ENCODE data around the gene LMX1B. TPM values are rescaled to one million over a fixed set of nuclear protein-coding genes. Genes with fewer than 3 reads are reported as not detected.

Gene LMX1B
- total RNA-seq, 1 experiment from 2014 or later = 12.4 TPM

GRCh38 chr9:126676685-126677143 is 63.0 kb downstream of the LMX1B start (continued):
- TF ChIP-seq, protein P1, sequence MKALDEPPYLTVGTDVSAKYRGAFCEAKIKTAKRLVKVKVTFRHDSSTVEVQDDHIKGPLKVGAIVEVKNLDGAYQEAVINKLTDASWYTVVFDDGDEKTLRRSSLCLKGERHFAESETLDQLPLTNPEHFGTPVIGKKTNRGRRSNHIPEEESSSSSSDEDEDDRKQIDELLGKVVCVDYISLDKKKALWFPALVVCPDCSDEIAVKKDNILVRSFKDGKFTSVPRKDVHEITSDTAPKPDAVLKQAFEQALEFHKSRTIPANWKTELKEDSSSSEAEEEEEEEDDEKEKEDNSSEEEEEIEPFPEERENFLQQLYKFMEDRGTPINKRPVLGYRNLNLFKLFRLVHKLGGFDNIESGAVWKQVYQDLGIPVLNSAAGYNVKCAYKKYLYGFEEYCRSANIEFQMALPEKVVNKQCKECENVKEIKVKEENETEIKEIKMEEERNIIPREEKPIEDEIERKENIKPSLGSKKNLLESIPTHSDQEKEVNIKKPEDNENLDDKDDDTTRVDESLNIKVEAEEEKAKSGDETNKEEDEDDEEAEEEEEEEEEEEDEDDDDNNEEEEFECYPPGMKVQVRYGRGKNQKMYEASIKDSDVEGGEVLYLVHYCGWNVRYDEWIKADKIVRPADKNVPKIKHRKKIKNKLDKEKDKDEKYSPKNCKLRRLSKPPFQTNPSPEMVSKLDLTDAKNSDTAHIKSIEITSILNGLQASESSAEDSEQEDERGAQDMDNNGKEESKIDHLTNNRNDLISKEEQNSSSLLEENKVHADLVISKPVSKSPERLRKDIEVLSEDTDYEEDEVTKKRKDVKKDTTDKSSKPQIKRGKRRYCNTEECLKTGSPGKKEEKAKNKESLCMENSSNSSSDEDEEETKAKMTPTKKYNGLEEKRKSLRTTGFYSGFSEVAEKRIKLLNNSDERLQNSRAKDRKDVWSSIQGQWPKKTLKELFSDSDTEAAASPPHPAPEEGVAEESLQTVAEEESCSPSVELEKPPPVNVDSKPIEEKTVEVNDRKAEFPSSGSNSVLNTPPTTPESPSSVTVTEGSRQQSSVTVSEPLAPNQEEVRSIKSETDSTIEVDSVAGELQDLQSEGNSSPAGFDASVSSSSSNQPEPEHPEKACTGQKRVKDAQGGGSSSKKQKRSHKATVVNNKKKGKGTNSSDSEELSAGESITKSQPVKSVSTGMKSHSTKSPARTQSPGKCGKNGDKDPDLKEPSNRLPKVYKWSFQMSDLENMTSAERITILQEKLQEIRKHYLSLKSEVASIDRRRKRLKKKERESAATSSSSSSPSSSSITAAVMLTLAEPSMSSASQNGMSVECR (CRISPR knock-in tag; IDR thresholded peaks at IDR 0.05; ENCODE audit: borderline replicate concordance) = no peak; the same call in 1 of the 2 replicates
- no peak for TF ChIP-seq JAZF1 (CRISPR knock-in tag; IDR thresholded peaks at IDR 0.05)
- no peak for TF ChIP-seq HMGA2 (CRISPR knock-in tag; IDR thresholded peaks at IDR 0.05)
- TF ChIP-seq, protein P2, sequence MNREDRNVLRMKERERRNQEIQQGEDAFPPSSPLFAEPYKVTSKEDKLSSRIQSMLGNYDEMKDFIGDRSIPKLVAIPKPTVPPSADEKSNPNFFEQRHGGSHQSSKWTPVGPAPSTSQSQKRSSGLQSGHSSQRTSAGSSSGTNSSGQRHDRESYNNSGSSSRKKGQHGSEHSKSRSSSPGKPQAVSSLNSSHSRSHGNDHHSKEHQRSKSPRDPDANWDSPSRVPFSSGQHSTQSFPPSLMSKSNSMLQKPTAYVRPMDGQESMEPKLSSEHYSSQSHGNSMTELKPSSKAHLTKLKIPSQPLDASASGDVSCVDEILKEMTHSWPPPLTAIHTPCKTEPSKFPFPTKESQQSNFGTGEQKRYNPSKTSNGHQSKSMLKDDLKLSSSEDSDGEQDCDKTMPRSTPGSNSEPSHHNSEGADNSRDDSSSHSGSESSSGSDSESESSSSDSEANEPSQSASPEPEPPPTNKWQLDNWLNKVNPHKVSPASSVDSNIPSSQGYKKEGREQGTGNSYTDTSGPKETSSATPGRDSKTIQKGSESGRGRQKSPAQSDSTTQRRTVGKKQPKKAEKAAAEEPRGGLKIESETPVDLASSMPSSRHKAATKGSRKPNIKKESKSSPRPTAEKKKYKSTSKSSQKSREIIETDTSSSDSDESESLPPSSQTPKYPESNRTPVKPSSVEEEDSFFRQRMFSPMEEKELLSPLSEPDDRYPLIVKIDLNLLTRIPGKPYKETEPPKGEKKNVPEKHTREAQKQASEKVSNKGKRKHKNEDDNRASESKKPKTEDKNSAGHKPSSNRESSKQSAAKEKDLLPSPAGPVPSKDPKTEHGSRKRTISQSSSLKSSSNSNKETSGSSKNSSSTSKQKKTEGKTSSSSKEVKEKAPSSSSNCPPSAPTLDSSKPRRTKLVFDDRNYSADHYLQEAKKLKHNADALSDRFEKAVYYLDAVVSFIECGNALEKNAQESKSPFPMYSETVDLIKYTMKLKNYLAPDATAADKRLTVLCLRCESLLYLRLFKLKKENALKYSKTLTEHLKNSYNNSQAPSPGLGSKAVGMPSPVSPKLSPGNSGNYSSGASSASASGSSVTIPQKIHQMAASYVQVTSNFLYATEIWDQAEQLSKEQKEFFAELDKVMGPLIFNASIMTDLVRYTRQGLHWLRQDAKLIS (CRISPR knock-in tag; IDR thresholded peaks at IDR 0.05; ENCODE audit: borderline replicate concordance) = no peak
- no peak for TF ChIP-seq RELA (CRISPR knock-in tag; IDR thresholded peaks at IDR 0.05; ENCODE audit: borderline replicate concordance)
- no peak for TF ChIP-seq TP53 (CRISPR knock-in tag; IDR thresholded peaks at IDR 0.05)
- no peak for TF ChIP-seq CTCF (IDR thresholded peaks at IDR 0.05)
- TF ChIP-seq USF1 (CRISPR knock-in tag; IDR thresholded peaks at IDR 0.05) = peak; percentile 20; the same call in 1 of the 2 replicates
- TF ChIP-seq ZNF423 (CRISPR knock-in tag; IDR thresholded peaks at IDR 0.05) = peak; percentile 72; the same call in 1 of the 2 replicates
- TF ChIP-seq ZMAT4 (CRISPR knock-in tag; IDR thresholded peaks at IDR 0.05) = peak; percentile 97
- TF ChIP-seq, protein P3, sequence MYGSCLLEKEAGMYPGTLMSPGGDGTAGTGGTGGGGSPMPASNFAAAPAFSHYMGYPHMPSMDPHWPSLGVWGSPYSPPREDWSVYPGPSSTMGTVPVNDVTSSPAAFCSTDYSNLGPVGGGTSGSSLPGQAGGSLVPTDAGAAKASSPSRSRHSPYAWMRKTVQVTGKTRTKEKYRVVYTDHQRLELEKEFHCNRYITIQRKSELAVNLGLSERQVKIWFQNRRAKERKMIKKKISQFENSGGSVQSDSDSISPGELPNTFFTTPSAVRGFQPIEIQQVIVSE (CRISPR knock-in tag; IDR thresholded peaks at IDR 0.05; ENCODE audit: borderline replicate concordance) = no peak
- TF ChIP-seq ZSCAN18 (CRISPR knock-in tag; IDR thresholded peaks at IDR 0.05) = no peak
- no peak for TF ChIP-seq TEAD4 (CRISPR knock-in tag; IDR thresholded peaks at IDR 0.05)
- no peak for TF ChIP-seq GRHL2 (CRISPR knock-in tag; IDR thresholded peaks at IDR 0.05; ENCODE audit: insufficient replicate concordance, severe bottlenecking)
- TF ChIP-seq GTF2I (CRISPR knock-in tag; conservative IDR thresholded peaks at IDR 0.05) = peak; percentile 83
- TF ChIP-seq ZNF232 (CRISPR knock-in tag; IDR thresholded peaks at IDR 0.05) = no peak
- TF ChIP-seq EMX1 (CRISPR knock-in tag; IDR thresholded peaks at IDR 0.05) = no peak
- peak; percentile 37; the same call in 1 of the 2 replicates for TF ChIP-seq MAX (CRISPR knock-in tag; IDR thresholded peaks at IDR 0.05)
- peak; percentile 66 for TF ChIP-seq SP1 (CRISPR knock-in tag; conservative IDR thresholded peaks at IDR 0.05)
- TF ChIP-seq MYBL2 (CRISPR knock-in tag; IDR thresholded peaks at IDR 0.05) = no peak
- TF ChIP-seq FOXP4 (CRISPR knock-in tag; IDR thresholded peaks at IDR 0.05) = peak; percentile 69

All from WTC11 (cell line).